B cell (primary cell): ENCODE measurements around the gene PAF1. TPM values are rescaled to one million over a fixed set of nuclear protein-coding genes. Genes with fewer than 3 reads are reported as not detected.

ENCODE experiments used
- ATAC-seq: fragments of 200-7000 bp; cut with Tn5 transposase; one replicate; pipeline ENCODE4 v1.10.0; 2021; ENCODE audit warnings: low read depth, mild to moderate bottlenecking, moderate number of reproducible peaks, moderate library complexity
- CTCF ChIA-PET: fragments of 350-600 bp; sonication (Branson Sonifier 250); formaldehyde crosslinking; loops from one replicate; lab custom pipeline; 2021; ENCODE audit warnings: antibody characterized with exemption, inconsistent platforms; lab: Charles Lee
- POLR2A ChIA-PET: fragments of 350-600 bp; sonication (Branson Sonifier 250); formaldehyde crosslinking; loops from one replicate; lab custom pipeline; 2021; ENCODE audit warnings: antibody characterized with exemption; lab: Charles Lee
- DNase-seq: peaks from one replicate; pipeline ENCODE4 v3.0.0; 2013
- H2AFZ ChIP-seq: 2 replicates; pipeline ENCODE4 v1.6.1; 2012; ENCODE audit warnings: mild to moderate bottlenecking, low read depth, low read length; ENCODE audit not compliant: insufficient read depth, poor library complexity, severe bottlenecking
- H3K27ac ChIP-seq, 2 donors: 1 replicate in 1 of 2; 2 replicates in 1 of 2; pipeline ENCODE4 v1.5.1; 2012 to 2013; ENCODE audit warnings: low read length in 2 of 2, mild to moderate bottlenecking in 2 of 2, moderate library complexity in 1 of 2
- H3K27me3 ChIP-seq, 4 experiments: fragments of 200-600 bp in 1 of 4; sonication (generic) in 1 of 4; replicated peaks in 1 of 4; 1 replicate in 2 of 4; 2 replicates in 2 of 4; pipeline versions ENCODE4 v1.6.1 to v1.7.0; 2013 to 2016; ENCODE audit warnings: low read length in 3 of 4, mild to moderate bottlenecking in 2 of 4, mixed read lengths in 1 of 4, moderate library complexity in 1 of 4; ENCODE audit not compliant: insufficient read depth in 4 of 4, control insufficient read depth in 3 of 4; ENCODE audit errors: control extremely low read depth in 1 of 4
- H3K36me3 ChIP-seq, 2 experiments: replicated peaks in 1 of 2; 1 replicate in 1 of 2; 2 replicates in 1 of 2; pipeline versions ENCODE4 v1.6.1 to v1.7.1; 2013; ENCODE audit warnings: low read length in 1 of 2; ENCODE audit not compliant: insufficient read depth in 2 of 2, control insufficient read depth in 1 of 2; ENCODE audit errors: control extremely low read depth in 1 of 2, extremely low read depth in 1 of 2
- H3K4me1 ChIP-seq, 2 donors: fragments of 200-600 bp in 1 of 2; sonication (generic) in 1 of 2; 1 replicate in 1 of 2; 2 replicates in 1 of 2; pipeline versions ENCODE4 v1.5.1 to v1.6.1; 2013 to 2017; ENCODE audit warnings: low read length in 2 of 2; ENCODE audit not compliant: control insufficient read depth in 2 of 2, insufficient read depth in 2 of 2
- H3K4me2 ChIP-seq: replicated peaks from 2 replicates; pipeline ENCODE3; 2012; ENCODE audit warnings: mild to moderate bottlenecking, low read depth, low read length; ENCODE audit not compliant: poor library complexity, severe bottlenecking
- H3K4me3 ChIP-seq, 5 experiments: fragments of 200-600 bp in 1 of 5; sonication (generic) in 1 of 5; 1 replicate in 3 of 5; 2 replicates in 2 of 5; pipeline versions ENCODE4 v1.5.1 to v1.7.0; 2011 to 2016; ENCODE audit warnings: low read length in 4 of 5, mild to moderate bottlenecking in 4 of 5, low read depth in 2 of 5, control low read depth in 1 of 5, moderate library complexity in 1 of 5; ENCODE audit not compliant: insufficient read depth in 1 of 5; ENCODE audit errors: control extremely low read depth in 1 of 5, extremely low read depth in 1 of 5
- H3K79me2 ChIP-seq: fragments of 200-600 bp; sonication (generic); one replicate; pipeline ENCODE4 v1.6.0; 2016; ENCODE audit warnings: low read length; ENCODE audit not compliant: control insufficient read depth, insufficient read depth
- H3K9ac ChIP-seq: fragments of 200-600 bp; sonication (generic); 2 replicates; pipeline ENCODE4 v1.6.1; 2017; ENCODE audit warnings: mild to moderate bottlenecking, low read length, moderate library complexity
- H3K9me3 ChIP-seq, 3 donors: one replicate each; pipeline versions ENCODE4 v1.6.1 to v1.7.1; 2013; ENCODE audit warnings: low read length in 2 of 3; ENCODE audit not compliant: control insufficient read depth in 2 of 3, insufficient read depth in 1 of 3; ENCODE audit errors: control extremely low read depth in 1 of 3
- H4K20me1 ChIP-seq: 2 replicates; pipeline ENCODE4 v1.6.0; 2012; ENCODE audit warnings: mild to moderate bottlenecking, low read length; ENCODE audit not compliant: insufficient read depth, control insufficient read depth, poor library complexity, severe bottlenecking
- H3K27ac Mint-ChIP-seq: one replicate; pipeline ENCODE4 v1.8.0; 2021; ENCODE audit warnings: mixed read lengths
- H3K27me3 Mint-ChIP-seq: one replicate; pipeline ENCODE4 v1.8.0; 2021; ENCODE audit warnings: mixed read lengths
- H3K4me1 Mint-ChIP-seq: one replicate; pipeline ENCODE4 v1.8.0; 2021; ENCODE audit warnings: mixed read lengths
- H3K4me3 Mint-ChIP-seq: one replicate; pipeline ENCODE4 v1.8.0; 2021; ENCODE audit warnings: mixed read lengths
- H3K9me3 Mint-ChIP-seq: one replicate; pipeline ENCODE4 v1.8.0; 2022; ENCODE audit warnings: mixed read lengths; ENCODE audit not compliant: insufficient read depth
- EZH2 ChIP-seq: IDR thresholded peaks from 2 replicates; pipeline ENCODE4 v1.6.1; 2012; ENCODE audit warnings: borderline replicate concordance, low read depth, mild to moderate bottlenecking, moderate library complexity, low read length; ENCODE audit not compliant: insufficient read depth, poor library complexity, severe bottlenecking
- WGBS: methylation state at CpG from one replicate; pipeline ENCODE4 v1.1.5; 2013; ENCODE audit warnings: missing lambda C conversion rate; ENCODE audit not compliant: insufficient coverage; 5-methylcytosine and 5-hydroxymethylcytosine counted together
- intact Hi-C: fragments of 100-400 bp; cut with micrococcal nuclease; formaldehyde crosslinking; loops from one replicate; pipeline ENCODE4 v1.10.0; 2022
- polyA plus RNA-seq: library from polyadenylated mRNA; depleted of rRNA; stranded (reverse); fragments of >200 nt; gene quantifications from 2 replicates; pipeline ENCODE4 v1.2.3, GENCODE V29; 2012
- total RNA-seq, 2 donors: library from RNA; stranded (reverse); fragments of 120-200 nt in 1 of 2; gene quantifications; 1 replicate in 1 of 2; 2 replicates in 1 of 2; pipeline versions ENCODE4 v1.2.3 to v1.2.4, GENCODE V29; 2013 to 2022
- TF ChIP-seq, protein P1 (sequence below): fragments of 200-600 bp; IDR thresholded peaks from one replicate; pipeline ENCODE4 v1.8.0; 2022; ENCODE audit warnings: antibody characterized with exemption, mild to moderate bottlenecking

PAF1 gene
- total and polyA plus RNA-seq, 2 donors (not counting 1 experiment from before 2014, with no cell fraction given) = 59.9 to 387 TPM

DNA sequence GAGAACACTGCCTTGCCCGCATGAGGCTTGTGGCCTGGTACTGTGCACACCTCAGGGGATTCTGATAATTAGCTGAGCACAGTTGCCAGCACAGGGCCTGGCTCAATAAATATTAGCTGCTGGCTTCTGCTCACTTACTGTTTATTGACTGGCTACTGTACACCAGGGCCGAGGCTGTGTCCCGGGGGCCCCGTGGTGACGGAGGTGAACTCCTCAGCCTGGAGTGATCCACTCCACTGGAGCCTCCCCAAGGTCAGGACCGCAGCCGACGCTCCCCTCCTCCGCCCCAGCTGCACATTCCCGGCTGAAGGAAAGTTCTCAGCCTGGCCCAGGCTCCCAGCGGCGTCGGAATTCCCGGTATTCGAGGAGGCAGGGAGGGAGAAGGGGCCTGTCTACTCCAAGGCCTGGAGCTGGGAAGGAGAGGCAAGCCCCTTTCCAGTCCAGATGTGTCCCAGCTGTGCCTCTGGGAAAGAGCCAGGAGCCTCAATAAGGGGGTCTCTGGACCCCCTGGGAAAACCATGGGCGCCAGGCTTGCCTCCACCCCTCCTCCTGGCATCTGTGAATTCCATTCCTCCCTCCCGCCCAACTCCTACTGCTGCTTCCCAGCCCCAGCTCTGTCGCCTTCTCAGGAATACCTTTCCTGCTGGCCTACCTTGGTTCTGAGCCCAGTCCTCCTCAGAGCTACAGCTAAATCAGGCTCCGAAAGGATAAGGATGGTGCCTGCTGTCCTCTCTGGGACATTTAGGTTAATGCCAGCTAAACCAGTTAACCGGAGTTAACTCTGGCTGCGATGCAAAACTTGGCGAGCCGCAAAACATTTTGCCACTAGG, 37.6 kb upstream of the PAF1 start:
- Histone ChIP-seq H2AFZ (no peak overlapping the region), H3K79me2 (peaks cover 11% of the 10 kb centered on the region), H3K4me3 (no peak overlapping the region), H3K4me1 (peaks cover 0 to 8% of the 10 kb centered on the region in 2 donors), H3K4me2 (no peak overlapping the region), H3K9ac (no peak overlapping the region), H4K20me1 (peaks cover 13% of the 10 kb centered on the region), H3K27ac (no peak overlapping the region), H3K9me3 (no peaks in the 10 kb centered on the region), H3K27me3 (no peaks in the 10 kb centered on the region), H3K36me3 (peaks cover 9 to 33% of the 10 kb centered on the region in 2 experiments)
- ChIA-PET CTCF (interaction anchor here (1.1 to 3.3 kb wide), 3 partner anchors 9 to 31 kb away, joined by 3 to 14 read pairs (median 9); no protein-coding TSS in a partner anchor), POLR2A (interaction anchor here (1.2 to 1.4 kb wide), 2 partner anchors 8 to 12 kb away, joined by 5 read pairs; no protein-coding TSS in a partner anchor)
- Mint-ChIP-seq H3K27ac (peak overlapping the region; percentile 59), H3K4me3 (no peak overlapping the region), H3K4me1 (peaks cover 16% of the 10 kb centered on the region), H3K9me3 (no peaks in the 10 kb centered on the region), H3K27me3 (no peaks in the 10 kb centered on the region)
- no peak for TF ChIP-seq EZH2
- TF ChIP-seq, protein P1, sequence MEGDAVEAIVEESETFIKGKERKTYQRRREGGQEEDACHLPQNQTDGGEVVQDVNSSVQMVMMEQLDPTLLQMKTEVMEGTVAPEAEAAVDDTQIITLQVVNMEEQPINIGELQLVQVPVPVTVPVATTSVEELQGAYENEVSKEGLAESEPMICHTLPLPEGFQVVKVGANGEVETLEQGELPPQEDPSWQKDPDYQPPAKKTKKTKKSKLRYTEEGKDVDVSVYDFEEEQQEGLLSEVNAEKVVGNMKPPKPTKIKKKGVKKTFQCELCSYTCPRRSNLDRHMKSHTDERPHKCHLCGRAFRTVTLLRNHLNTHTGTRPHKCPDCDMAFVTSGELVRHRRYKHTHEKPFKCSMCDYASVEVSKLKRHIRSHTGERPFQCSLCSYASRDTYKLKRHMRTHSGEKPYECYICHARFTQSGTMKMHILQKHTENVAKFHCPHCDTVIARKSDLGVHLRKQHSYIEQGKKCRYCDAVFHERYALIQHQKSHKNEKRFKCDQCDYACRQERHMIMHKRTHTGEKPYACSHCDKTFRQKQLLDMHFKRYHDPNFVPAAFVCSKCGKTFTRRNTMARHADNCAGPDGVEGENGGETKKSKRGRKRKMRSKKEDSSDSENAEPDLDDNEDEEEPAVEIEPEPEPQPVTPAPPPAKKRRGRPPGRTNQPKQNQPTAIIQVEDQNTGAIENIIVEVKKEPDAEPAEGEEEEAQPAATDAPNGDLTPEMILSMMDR = no peak
- ATAC-seq (no peak), DNase-seq (no peak)
- intact Hi-C loops = no loop called here
- WGBS = 62% methylated on average over 22 of the region's 23 CpGs

GRCh38 chr19:39427707-39428106, 36.8 kb upstream of the PAF1 start:
- no peak for TF ChIP-seq EZH2
- TF ChIP-seq, protein P1 = no peak
- Histone ChIP-seq H3K9me3 (no peaks in the 10 kb centered on the region), H3K4me2 (no peak overlapping the region), H3K27me3 (no peaks in the 10 kb centered on the region), H3K9ac (no peak overlapping the region), H4K20me1 (peaks cover 5% of the 10 kb centered on the region), H2AFZ (no peak overlapping the region), H3K4me1 (peaks cover 0 to 8% of the 10 kb centered on the region in 2 donors), H3K27ac (no peak overlapping the region), H3K79me2 (peaks cover 4% of the 10 kb centered on the region), H3K4me3 (no peak overlapping the region), H3K36me3 (peaks cover 5 to 30% of the 10 kb centered on the region in 2 experiments)
- ATAC-seq (no peak), DNase-seq (no peak)
- Mint-ChIP-seq H3K9me3 (no peaks in the 10 kb centered on the region), H3K4me3 (no peak overlapping the region), H3K4me1 (peaks cover 13% of the 10 kb centered on the region), H3K27me3 (no peaks in the 10 kb centered on the region), H3K27ac (no peak overlapping the region)
- ChIA-PET POLR2A (interaction anchor here (0.8 to 1.2 kb wide), 3 partner anchors 11 to 24 kb away, joined by 3 to 5 read pairs (median 4); no protein-coding TSS in a partner anchor), CTCF (interaction anchor here (2.3 to 3.3 kb wide), 2 partner anchors 8 to 30 kb away, joined by 9 to 14 read pairs; no protein-coding TSS in a partner anchor)
- intact Hi-C loops = no loop called here
- 96% methylated on average over 6 of the region's 11 CpGs for WGBS
